Measurements from ENCODE around the gene MEIS3. TPM values are rescaled to one million over a fixed set of nuclear protein-coding genes. Genes with fewer than 3 reads are reported as not detected.

The MEIS3 gene
- total RNA-seq, 2 experiments from 2014 or later, result 1.3 TPM; not detected in 1

DNA sequence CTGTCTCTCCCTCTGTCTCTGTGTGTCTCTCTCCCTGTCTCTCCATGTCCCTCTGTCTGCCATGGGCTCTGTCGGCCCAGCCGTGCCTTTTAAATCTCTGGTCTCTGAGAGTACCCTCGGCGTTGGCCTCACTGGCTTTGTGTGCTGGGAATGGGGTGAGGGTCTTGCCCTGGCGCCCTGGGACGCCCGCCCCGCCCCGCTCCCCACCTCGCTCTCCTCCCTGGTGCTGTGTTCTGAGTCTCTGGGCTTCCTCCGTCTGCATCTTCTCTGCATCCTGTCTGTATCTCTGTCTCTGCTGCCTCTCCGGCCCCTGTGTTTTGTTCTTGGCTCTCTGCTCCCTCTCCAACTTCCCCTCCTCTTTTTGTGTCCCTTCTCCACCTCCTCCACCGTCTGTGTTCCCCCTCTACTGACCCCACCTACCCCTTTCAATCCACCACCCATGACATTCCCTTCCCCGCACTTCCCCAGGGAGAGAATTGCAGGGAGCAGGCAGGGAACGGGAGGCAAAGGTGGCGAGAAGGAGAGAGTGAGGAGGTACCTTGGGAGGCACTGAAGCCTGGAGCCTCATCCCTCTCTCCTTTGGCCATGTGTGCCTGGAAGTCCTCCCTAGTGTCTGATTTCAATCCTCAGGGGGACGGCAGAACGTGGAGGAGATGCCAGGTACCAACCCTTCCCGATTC, 4.0 kb upstream of the MEIS3 start:
- H3K9me3 ChIP-seq (ENCODE audit: low read length), result no peaks in the 10 kb centered on the region
- no peaks in the 10 kb centered on the region for H3K36me3 ChIP-seq (ENCODE audit: insufficient read depth, low read length)
- H3K79me2 ChIP-seq (ENCODE audit: insufficient read depth, low read depth, low read length), result no peaks in the 10 kb centered on the region
- ChIA-PET POLR2A (no interaction called here), CTCF (ENCODE audit: unreplicated experiment) (no interaction called here)
- H3K4me1 ChIP-seq (ENCODE audit: insufficient read depth, low read length, poor library complexity, severe bottlenecking), result peaks cover 8% of the 10 kb centered on the region
- TF ChIP-seq CTCF (conservative IDR thresholded peaks at IDR 0.05; ENCODE audit: low read length), result no peak
- no peak for TF ChIP-seq EZH2phosphoT487 (IDR thresholded peaks at IDR 0.05; ENCODE audit: borderline replicate concordance, low read depth, low read length)
- intact Hi-C loops (cut with micrococcal nuclease; ENCODE audit: unreplicated experiment), result no loop called here
- no peak overlapping the region for H3K4me3 ChIP-seq (ENCODE audit: low read depth, low read length, poor library complexity, severe bottlenecking)
- BruUV-seq (replicated peaks), result no TSS peak
- no peak overlapping the region for H2AFZ ChIP-seq (ENCODE audit: low read length)
- no peak overlapping the region for H3K4me2 ChIP-seq (ENCODE audit: low read length)
- H4K20me1 ChIP-seq (ENCODE audit: insufficient read depth, low read length), result no peaks in the 10 kb centered on the region
- no peaks in the 10 kb centered on the region for H3K9me2 ChIP-seq (ENCODE audit: insufficient read depth, low read length)
- DNase-seq (ENCODE audit: low spot score), result no peak
- no peak overlapping the region for H3K27ac ChIP-seq (ENCODE audit: low read depth, low read length, poor library complexity, severe bottlenecking)

GRCh38 chr19:47422417-47423163, 3.3 kb upstream of the MEIS3 start:
- no peak overlapping the region for H3K4me3 ChIP-seq (ENCODE audit: low read depth, low read length, poor library complexity, severe bottlenecking)
- no peaks in the 10 kb centered on the region for H3K79me2 ChIP-seq (ENCODE audit: insufficient read depth, low read depth, low read length)
- no peak for TF ChIP-seq CTCF (conservative IDR thresholded peaks at IDR 0.05; ENCODE audit: low read length)
- H3K9me3 ChIP-seq (ENCODE audit: low read length), result no peaks in the 10 kb centered on the region
- intact Hi-C loops (cut with micrococcal nuclease; ENCODE audit: unreplicated experiment), result no loop called here
- no peaks in the 10 kb centered on the region for H3K9me2 ChIP-seq (ENCODE audit: insufficient read depth, low read length)
- BruUV-seq (replicated peaks), result no TSS peak
- no peaks in the 10 kb centered on the region for H4K20me1 ChIP-seq (ENCODE audit: insufficient read depth, low read length)
- H3K4me2 ChIP-seq (ENCODE audit: low read length), result no peak overlapping the region
- peaks cover 3% of the 10 kb centered on the region for H3K4me1 ChIP-seq (ENCODE audit: insufficient read depth, low read length, poor library complexity, severe bottlenecking)
- H3K27ac ChIP-seq (ENCODE audit: low read depth, low read length, poor library complexity, severe bottlenecking), result no peak overlapping the region
- ChIA-PET CTCF (ENCODE audit: unreplicated experiment) (no interaction called here), POLR2A (no interaction called here)
- no peaks in the 10 kb centered on the region for H3K36me3 ChIP-seq (ENCODE audit: insufficient read depth, low read length)
- no peak for DNase-seq (ENCODE audit: low spot score)
- no peak overlapping the region for H2AFZ ChIP-seq (ENCODE audit: low read length)

- no peak overlapping the region for H3K27ac ChIP-seq (ENCODE audit: low read depth, low read length, poor library complexity, severe bottlenecking)
- no peak overlapping the region for H2AFZ ChIP-seq (ENCODE audit: low read length)
- no peak overlapping the region for H3K4me3 ChIP-seq (ENCODE audit: low read depth, low read length, poor library complexity, severe bottlenecking)
- TF ChIP-seq CTCF (conservative IDR thresholded peaks at IDR 0.05; ENCODE audit: low read length) (no peak), EZH2phosphoT487 (IDR thresholded peaks at IDR 0.05; ENCODE audit: borderline replicate concordance, low read depth, low read length) (no peak)
- H3K79me2 ChIP-seq (ENCODE audit: insufficient read depth, low read depth, low read length), result no peaks in the 10 kb centered on the region
- intact Hi-C loops (cut with micrococcal nuclease; ENCODE audit: unreplicated experiment), result no loop called here
- BruUV-seq (replicated peaks), result no TSS peak
- no peaks in the 10 kb centered on the region for H3K9me3 ChIP-seq (ENCODE audit: low read length)
- DNase-seq (ENCODE audit: low spot score), result no peak
- ChIA-PET CTCF (ENCODE audit: unreplicated experiment) (no interaction called here), POLR2A (no interaction called here)
- no peaks in the 10 kb centered on the region for H3K36me3 ChIP-seq (ENCODE audit: insufficient read depth, low read length)
- no peaks in the 10 kb centered on the region for H3K4me1 ChIP-seq (ENCODE audit: insufficient read depth, low read length, poor library complexity, severe bottlenecking)
- no peaks in the 10 kb centered on the region for H4K20me1 ChIP-seq (ENCODE audit: insufficient read depth, low read length)
- no peaks in the 10 kb centered on the region for H3K9me2 ChIP-seq (ENCODE audit: insufficient read depth, low read length)
- H3K4me2 ChIP-seq (ENCODE audit: low read length), result no peak overlapping the region
Observed at GRCh38 chr19:47421844-47422395, 2.6 kb upstream of the MEIS3 start.
